Fibroblast of mammary gland (primary cell): ENCODE data around the gene RTN1.
A peak's percentile ranks its signal among the peaks of the same experiment; 100 is the strongest.

Experiments
- DNase-seq: peaks from one replicate; pipeline ENCODE4 v3.0.0-alpha.2; 2010; ENCODE audit warnings: low read depth
- H3K4me3 ChIP-seq: 2 replicates; pipeline ENCODE4 v1.5.1; 2011; ENCODE audit warnings: low read depth, mild to moderate bottlenecking, low read length, moderate library complexity; ENCODE audit not compliant: control insufficient read depth
- TF ChIP-seq, protein P1 (sequence below): conservative IDR thresholded peaks from 2 replicates; pipeline ENCODE4 v1.5.1; 2011; ENCODE audit warnings: low read depth, low read length, inconsistent platforms; ENCODE audit not compliant: control insufficient read depth, insufficient read depth

Gene RTN1

DNA sequence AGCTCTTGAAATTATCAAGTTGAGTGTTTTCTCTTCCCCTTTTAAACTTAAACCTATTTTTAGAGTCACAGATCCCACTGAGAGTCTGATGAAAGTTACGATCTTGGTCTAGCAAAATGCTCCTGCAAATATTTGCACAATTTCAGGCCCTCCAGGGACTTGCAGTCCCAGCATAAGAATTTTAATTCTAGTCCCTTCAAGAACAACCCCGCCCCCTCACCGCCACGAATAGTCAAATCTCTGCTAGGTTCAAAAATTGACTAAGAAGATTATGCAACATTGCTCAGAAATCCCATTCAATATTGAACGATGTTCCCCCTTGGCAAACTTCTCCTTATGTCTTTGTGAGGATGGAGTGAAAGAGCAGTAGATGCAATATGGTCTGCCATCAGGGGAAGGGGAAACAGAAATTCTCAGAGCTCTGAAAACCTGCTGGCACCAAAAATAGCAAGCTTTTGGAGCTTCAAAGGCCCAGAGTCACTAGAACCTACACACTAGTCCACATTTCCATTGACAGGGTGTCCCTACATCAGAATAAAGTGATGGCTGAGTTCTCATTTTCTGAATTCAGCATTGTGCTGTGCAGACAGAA, 166.4 kb downstream of the RTN1 start:
- DNase-seq = no peak
- TF ChIP-seq, protein P1, sequence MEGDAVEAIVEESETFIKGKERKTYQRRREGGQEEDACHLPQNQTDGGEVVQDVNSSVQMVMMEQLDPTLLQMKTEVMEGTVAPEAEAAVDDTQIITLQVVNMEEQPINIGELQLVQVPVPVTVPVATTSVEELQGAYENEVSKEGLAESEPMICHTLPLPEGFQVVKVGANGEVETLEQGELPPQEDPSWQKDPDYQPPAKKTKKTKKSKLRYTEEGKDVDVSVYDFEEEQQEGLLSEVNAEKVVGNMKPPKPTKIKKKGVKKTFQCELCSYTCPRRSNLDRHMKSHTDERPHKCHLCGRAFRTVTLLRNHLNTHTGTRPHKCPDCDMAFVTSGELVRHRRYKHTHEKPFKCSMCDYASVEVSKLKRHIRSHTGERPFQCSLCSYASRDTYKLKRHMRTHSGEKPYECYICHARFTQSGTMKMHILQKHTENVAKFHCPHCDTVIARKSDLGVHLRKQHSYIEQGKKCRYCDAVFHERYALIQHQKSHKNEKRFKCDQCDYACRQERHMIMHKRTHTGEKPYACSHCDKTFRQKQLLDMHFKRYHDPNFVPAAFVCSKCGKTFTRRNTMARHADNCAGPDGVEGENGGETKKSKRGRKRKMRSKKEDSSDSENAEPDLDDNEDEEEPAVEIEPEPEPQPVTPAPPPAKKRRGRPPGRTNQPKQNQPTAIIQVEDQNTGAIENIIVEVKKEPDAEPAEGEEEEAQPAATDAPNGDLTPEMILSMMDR = no peak
- no peak overlapping the region for H3K4me3 ChIP-seq

GRCh38 chr14:59699442-59699841, 171.1 kb downstream of the RTN1 start:
- no peak for DNase-seq
- no peak overlapping the region for H3K4me3 ChIP-seq
- TF ChIP-seq, protein P1 = no peak

- DNase-seq = peak; percentile 73
- no peak overlapping the region for H3K4me3 ChIP-seq
- TF ChIP-seq, protein P1 = no peak
These were observed 171.8 kb downstream of the RTN1 start for GRCh38 chr14:59698793-59699192.

DNA sequence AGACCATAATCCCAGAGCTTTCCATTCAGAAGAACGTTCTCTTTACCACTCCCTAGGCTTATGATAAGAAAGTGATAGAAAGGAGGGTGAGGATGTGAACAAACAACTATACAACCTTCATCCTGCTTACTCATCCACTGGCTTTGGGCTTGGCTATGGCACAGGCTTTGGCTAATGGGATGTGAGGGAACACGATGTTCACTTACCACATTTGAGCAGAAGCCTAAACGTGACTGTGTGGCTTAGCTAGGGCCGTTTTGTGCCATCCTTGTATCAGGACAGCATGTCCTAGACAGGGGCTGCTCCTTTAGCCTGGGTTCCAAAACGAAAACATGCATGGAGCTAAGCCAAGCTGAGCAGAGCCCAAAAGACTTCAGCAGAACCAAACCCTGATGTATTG, 175.4 kb downstream of the RTN1 start:
- H3K4me3 ChIP-seq = no peak overlapping the region
- peak; percentile 76 for DNase-seq
- TF ChIP-seq, protein P1 = no peak

DNA sequence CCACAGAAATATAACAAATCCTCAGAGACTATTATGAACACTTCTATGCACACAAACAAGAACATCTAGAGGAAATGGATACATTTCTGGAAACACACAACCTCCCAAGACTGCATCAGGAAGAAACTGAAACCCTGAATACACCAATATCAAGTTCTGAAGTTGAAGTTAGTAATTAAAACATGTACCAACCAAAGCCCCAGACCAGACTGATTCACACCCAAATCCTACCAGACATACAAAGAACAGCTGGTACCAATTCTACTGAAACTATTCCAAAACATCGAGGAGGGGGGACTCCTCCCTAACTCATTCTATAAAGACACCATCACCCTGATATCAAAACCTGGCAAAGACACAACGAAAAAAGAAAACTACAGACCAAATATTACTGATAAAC, 179.3 kb downstream of the RTN1 start:
- no peak overlapping the region for H3K4me3 ChIP-seq
- DNase-seq = no peak
- TF ChIP-seq, protein P1 = no peak

DNA sequence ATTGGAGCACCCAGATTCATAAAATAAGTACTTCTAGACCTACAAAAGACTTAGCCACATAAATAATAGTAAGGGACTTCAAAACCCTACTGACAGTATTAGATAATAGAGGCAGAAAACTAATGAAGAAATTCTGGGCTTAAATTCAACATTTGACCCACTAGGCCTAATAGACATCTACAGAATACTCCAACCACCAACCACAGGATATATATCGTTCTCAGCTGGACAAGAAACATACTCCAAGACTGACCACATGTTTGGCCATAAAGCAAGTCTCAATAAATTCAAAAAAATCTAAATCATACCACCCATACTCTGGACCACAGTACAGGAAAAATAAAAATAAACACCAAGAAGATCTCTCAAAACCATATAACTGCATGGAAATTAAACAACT, 180.2 kb downstream of the RTN1 start:
- DNase-seq = peak; percentile 20
- H3K4me3 ChIP-seq = no peak overlapping the region
- TF ChIP-seq, protein P1 = no peak
